Activated T-cell treated with anti-CD3 and anti-CD28 coated beads for 48 hours (primary cell): ENCODE results near the gene ZNF462.

ENCODE experiments used
- DNase-seq: peaks from one replicate; pipeline ENCODE4 v3.0.0-alpha.2; 2020; ENCODE audit warnings: low read depth

ZNF462 gene

GRCh38 chr9:106864373-106865143 lies 1.6 kb downstream of the ZNF462 start:
- DNase-seq: no peak

- DNase-seq: no peak
These were observed 3.3 kb downstream of the ZNF462 start for GRCh38 chr9:106866243-106866642.

GRCh38 chr9:106867286-106867685 lies 4.3 kb downstream of the ZNF462 start:
- DNase-seq: no peak

DNA sequence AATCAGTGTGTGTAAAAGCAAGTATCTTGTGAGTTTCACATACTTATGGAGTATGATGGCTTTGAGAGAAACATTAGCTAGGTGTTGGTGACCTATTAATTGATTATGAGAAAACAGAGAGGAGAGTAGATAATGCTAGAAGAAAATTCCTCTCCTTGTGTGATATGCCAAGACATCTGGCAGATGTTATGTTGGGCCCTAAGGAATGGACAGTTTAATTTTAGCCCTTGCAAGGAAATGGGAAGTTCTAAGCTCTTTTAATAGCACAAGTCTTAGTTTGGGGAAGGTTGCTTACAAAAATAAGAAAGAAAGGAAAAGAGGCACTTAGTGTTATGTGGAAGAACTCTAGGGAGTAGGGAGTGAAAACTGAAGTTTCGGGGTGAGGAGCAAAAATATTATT lies 5.1 kb downstream of the ZNF462 start:
- no peak for DNase-seq

DNA sequence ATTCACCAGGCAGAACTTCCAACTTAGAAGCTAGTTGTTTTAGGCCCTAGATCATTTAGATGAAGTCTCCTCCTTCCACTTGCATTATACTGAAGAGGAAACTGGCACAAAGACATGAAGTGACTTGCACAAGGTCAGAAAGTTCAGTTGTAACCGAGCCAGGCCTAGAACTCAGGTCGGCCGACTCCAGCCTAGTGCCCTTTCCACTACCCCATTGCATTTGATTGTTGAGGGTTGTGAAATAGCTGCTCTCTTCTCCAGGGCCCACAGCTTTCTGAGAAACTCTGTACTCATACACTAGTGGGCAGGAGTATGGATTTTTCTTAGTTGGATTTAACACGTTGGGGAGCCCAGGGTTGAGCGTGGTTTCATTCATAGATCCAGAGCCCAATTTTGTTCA lies 5.6 kb downstream of the ZNF462 start:
- no peak for DNase-seq

GRCh38 chr9:106869028-106869427 lies 6.1 kb downstream of the ZNF462 start:
- DNase-seq: no peak

- no peak for DNase-seq
These were observed 6.5 kb downstream of the ZNF462 start for GRCh38 chr9:106869458-106869857.

DNA sequence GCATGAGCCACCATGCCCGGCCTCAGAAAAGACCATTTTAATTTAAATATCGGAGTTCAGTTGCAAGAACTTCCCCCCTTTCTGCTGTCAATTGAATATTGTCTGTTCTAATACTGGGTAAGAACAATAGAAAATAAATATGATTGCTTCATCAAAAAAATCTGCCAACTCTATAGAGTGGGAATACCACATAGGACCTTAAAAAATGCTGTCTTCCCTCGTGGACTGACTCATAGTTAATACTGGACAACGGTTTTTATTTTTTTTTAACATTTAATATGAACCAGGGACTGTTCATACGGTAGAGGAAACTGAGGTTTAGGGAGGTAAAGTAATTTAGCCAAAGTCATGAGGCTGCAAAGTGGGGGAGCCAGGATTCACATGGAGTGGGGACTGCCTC lies 9.7 kb downstream of the ZNF462 start:
- DNase-seq: no peak

DNA sequence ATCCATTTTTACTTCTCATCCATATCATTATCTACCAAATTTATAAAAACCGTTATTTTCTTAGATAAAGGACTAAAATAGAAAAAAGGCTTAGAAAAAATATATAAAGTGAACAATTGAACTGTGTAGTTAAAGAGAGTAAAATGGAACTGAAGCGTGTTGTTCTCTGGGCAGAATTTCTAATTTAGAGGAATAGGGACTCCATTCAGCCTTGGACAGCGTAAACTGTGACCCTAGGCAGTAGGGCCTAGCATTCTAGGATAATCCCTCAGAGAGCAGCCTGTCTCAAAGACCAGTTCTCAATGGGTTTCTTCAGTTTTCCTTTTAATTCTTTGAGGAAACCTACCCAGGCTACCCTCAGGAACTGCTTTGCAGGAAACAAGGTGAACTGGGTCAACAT lies 11.1 kb downstream of the ZNF462 start:
- no peak for DNase-seq

- DNase-seq: no peak
These were observed 11.7 kb downstream of the ZNF462 start for GRCh38 chr9:106874652-106875051.

DNA sequence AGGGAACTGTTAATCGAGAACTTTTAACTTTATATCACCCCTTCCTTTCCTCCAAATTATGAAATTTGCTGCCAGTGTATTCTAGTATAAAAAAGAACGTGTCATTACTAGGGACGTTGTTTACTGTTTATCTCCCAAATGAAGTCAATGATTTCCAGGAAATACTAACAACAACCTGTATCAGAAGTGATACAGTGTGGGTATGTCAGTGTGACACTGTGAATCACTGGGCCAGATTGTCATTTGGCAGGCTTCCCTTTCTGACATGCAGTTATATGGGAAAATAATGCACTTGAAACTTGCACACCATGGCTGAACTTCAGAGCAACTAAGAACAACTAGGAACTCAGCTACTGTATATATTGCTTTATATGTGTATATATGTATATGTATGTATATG lies 12.6 kb downstream of the ZNF462 start:
- DNase-seq: no peak

GRCh38 chr9:106877345-106877744 lies 14.4 kb downstream of the ZNF462 start:
- no peak for DNase-seq

GRCh38 chr9:106878081-106878837 lies 15.3 kb downstream of the ZNF462 start:
- no peak for DNase-seq

DNA sequence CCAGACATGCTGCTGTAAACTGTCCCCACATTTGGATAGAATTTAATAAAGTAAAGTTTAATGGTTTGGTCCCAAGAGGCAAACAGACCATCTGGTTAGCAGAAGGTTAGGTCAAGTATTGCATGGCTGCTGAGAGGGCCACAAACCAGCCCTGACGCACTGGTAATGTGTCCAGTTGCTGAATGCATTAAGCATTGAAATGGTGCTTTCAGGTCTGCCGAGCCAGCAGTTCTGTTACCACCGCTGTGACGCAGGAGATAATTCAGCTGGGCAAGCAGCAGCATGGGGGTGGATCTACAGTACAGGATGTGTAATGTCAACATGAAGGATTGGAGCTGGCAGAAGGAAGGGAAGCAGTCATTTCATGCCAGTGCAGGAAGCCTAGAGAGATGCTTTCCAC lies 16.0 kb downstream of the ZNF462 start:
- DNase-seq: no peak

- no peak for DNase-seq
These were observed 16.5 kb downstream of the ZNF462 start for GRCh38 chr9:106879439-106879882.

DNA sequence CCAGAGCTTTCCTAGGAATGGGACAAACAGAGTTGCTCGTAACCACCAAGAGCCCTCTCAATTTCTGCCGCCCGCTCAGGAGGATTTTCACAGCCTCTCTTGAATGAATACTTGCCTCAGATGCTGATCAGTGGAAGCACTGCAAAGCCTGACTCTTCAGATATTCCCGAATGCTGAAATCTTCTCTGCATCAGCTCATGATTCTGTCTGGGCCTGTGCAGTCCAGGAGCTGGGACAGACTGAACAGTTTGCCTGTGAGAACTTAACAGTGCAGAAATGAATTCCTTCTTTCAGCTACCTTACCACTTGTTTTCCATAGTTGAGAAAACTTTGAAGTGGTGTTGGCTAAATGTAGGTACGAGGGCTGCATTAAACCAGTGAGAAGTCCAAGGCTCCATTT lies 17.1 kb downstream of the ZNF462 start:
- DNase-seq: no peak

- DNase-seq: no peak
These were observed 17.9 kb downstream of the ZNF462 start for GRCh38 chr9:106880863-106881262.

DNA sequence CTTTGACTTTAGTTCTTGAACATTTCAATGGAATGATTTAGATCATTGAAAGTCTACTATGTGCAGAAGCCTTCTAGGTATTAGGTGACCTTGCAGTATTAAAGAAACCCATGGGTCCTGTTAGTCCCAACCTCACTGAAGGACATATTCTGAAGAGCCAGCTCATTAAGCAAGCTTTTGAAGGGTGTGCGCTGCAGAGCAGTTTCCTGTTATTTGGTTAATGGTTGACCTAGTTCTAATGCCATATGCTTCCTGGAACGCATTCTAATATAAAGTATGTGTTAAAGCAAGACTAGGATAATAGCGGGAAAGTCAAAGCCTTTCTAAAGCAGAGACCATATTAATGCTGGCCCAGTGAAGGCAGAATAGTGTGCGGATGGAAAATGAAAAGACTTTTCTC lies 20.1 kb downstream of the ZNF462 start:
- no peak for DNase-seq

DNA sequence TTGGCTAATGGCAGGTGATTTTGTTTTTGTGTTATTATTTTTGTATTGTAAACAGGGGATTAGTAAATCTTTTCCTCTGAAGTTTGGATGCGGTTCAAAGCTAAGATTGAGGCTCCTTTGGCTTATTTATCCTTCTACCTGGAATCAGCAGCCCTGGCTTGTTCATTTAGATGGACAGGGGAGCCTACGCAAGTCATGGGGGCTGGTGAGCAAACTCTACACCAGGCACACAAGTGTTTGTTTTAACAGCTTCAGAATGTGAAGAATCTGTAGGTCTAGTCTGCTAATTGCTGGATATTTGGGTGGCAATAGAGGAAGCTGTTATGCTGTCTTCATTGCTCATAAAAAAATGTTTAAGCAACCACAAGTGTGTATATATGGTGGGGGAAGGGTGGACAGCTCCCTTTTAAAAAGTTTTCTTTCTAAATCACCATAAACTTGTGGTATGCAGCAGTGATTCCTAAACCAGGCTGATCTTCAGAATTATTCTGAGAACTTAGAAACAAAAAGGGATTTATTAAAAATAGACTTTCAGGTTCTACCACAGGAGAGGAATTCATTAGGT lies 20.7 kb downstream of the ZNF462 start:
- DNase-seq: no peak

- no peak for DNase-seq
These were observed 22.5 kb downstream of the ZNF462 start for GRCh38 chr9:106885451-106885850.

- DNase-seq: no peak
These were observed 23.4 kb downstream of the ZNF462 start for GRCh38 chr9:106886111-106887046.

- DNase-seq: no peak
These were observed 24.1 kb downstream of the ZNF462 start for GRCh38 chr9:106887066-106887465.
